Esophagus (tissue), 2 donors: Measurements from ENCODE around the gene AVPR2. TPM values are rescaled to one million over a fixed set of nuclear protein-coding genes. Genes with fewer than 3 reads are reported as not detected.

ENCODE experiments used
- H3K27ac ChIP-seq, 2 donors: one replicate each; pipeline ENCODE4 v1.5.1; 2013; ENCODE audit warnings: low read depth in 2 of 2, mild to moderate bottlenecking in 2 of 2, inconsistent platforms in 1 of 2, low read length in 1 of 2, moderate library complexity in 1 of 2
- H3K27me3 ChIP-seq, 2 donors: one replicate each; pipeline ENCODE4 v1.6.1; 2013; ENCODE audit warnings: low read length in 2 of 2, control low read depth in 1 of 2, mild to moderate bottlenecking in 1 of 2; ENCODE audit not compliant: insufficient read depth in 2 of 2, control insufficient read depth in 1 of 2
- H3K36me3 ChIP-seq, 2 donors: one replicate each; pipeline ENCODE4 v1.6.1; 2013; ENCODE audit warnings: low read length in 1 of 2; ENCODE audit not compliant: control insufficient read depth in 2 of 2, insufficient read depth in 2 of 2
- H3K4me1 ChIP-seq, 2 donors: one replicate each; pipeline ENCODE4 v1.6.1; 2013; ENCODE audit warnings: low read length in 1 of 2; ENCODE audit not compliant: control insufficient read depth in 2 of 2, insufficient read depth in 2 of 2
- H3K4me3 ChIP-seq, 2 donors: one replicate each; pipeline ENCODE4 v1.5.1; 2013; ENCODE audit warnings: low read length in 2 of 2, mild to moderate bottlenecking in 2 of 2, low read depth in 1 of 2, moderate library complexity in 1 of 2
- H3K9me3 ChIP-seq, 2 donors: one replicate each; pipeline ENCODE4 v1.6.1; 2013; ENCODE audit warnings: mild to moderate bottlenecking in 2 of 2, low read depth in 1 of 2, low read length in 1 of 2, moderate library complexity in 1 of 2; ENCODE audit not compliant: control insufficient read depth in 2 of 2, insufficient read depth in 1 of 2
- WGBS, 2 donors: extraction: QIAGEN DNeasy Blood & Tissue Kit; methylation state at CpG; one replicate each; pipeline ENCODE4 v1.1.7; 2013; 5-methylcytosine and 5-hydroxymethylcytosine counted together
- polyA plus RNA-seq, 2 donors: library from polyadenylated mRNA; stranded (reverse); fragments of 200-250 nt; gene quantifications; one replicate each; pipeline ENCODE4 v1.2.3, GENCODE V29; 2013
- donor health status: healthy with polysubstance abuse.
- donor health status: Bipolar disorder and iron deficiency.

Gene AVPR2
- polyA plus RNA-seq, 2 donors = 0.45 to 0.68 TPM

DNA sequence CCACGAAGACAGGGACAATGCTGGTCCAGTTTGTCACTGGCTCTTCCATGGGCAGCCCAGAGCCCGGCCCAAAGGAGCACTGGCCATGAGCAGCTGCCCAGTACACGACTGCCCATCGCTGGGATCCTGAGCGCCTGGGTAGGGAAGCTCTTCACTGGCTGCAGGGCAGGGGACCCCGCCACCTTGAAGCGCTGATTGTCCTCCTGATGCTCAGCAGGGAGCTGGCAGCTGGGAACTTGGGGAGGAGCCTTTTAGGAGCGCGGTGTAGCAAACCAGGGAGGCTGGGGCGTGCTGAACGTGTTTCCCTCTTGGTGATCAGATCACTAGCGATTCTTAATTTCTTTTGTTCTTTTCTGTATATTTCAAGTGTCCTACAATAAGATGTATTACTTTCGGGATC is 20.3 kb upstream of the AVPR2 start:
- H3K4me3 ChIP-seq = no peak overlapping the region
- H3K27me3 ChIP-seq = peaks cover 4 to 10% of the 10 kb centered on the region in 2 donors
- H3K36me3 ChIP-seq = no peaks in the 10 kb centered on the region
- WGBS, 2 donors = 48 to 53% methylated on average over 13 of the region's 13 CpGs
- H3K4me1 ChIP-seq = peaks cover 0 to 4% of the 10 kb centered on the region in 2 donors
- H3K9me3 ChIP-seq = no peaks in the 10 kb centered on the region
- no peak overlapping the region for H3K27ac ChIP-seq

DNA sequence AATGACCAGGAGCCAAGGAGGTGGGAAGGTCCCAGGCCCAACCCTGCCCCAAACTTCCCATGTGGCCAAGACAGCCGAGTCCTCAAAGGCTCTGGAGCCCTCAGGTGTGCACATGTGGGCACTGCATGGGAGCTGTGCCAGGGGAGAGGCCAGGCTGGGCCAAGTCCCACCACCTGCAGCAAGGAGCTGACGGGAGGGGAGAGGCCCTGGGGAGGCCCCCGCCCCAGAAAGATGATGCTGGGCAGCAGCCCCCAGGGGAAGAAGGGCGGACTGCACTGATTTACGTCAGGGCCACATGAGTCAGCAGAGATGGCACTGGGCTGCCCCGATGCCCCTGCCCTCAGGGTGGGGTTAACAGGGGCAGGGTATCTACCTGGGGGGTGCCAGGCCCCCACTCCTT is 19.9 kb upstream of the AVPR2 start:
- 34 to 45% methylated on average over 4 to 6 of the region's 6 CpGs for WGBS, 2 donors
- H3K4me3 ChIP-seq = no peak overlapping the region
- H3K4me1 ChIP-seq = peaks cover 0 to 4% of the 10 kb centered on the region in 2 donors
- no peaks in the 10 kb centered on the region for H3K9me3 ChIP-seq
- no peak overlapping the region for H3K27ac ChIP-seq
- peaks cover 4 to 10% of the 10 kb centered on the region in 2 donors for H3K27me3 ChIP-seq
- no peaks in the 10 kb centered on the region for H3K36me3 ChIP-seq

DNA sequence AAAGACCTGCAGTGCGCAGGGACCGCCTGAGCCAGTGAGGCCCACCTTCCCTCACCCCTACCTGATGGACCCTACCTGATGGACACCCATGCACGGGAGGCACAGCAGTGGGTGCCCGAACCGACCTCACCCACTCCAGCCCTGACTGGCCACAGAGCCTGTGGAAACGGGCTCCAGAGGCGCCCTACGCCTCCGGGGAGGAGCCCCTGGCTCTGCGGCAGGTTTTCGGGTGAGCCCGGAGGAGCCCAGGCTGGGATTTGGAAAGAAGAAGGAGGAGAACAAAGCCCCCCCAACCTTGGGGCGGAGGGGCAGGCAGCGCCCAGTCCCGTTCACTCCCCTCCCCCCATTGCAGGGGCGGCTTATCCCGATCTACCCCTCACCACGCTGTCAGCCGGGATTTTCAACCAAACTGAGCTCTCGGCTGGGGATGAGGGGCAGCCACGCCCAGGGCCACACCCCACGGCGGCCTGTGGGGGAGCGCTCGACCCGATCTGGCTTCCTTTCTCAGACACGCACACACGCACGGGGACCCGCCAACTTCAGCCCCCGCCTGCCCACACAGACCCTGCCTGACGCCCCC is 19.2 kb upstream of the AVPR2 start:
- Histone ChIP-seq H3K27ac (no peak overlapping the region), H3K9me3 (no peaks in the 10 kb centered on the region), H3K4me3 (no peak overlapping the region), H3K4me1 (peaks cover 0 to 4% of the 10 kb centered on the region in 2 donors), H3K27me3 (peaks cover 4 to 10% of the 10 kb centered on the region in 2 donors), H3K36me3 (no peaks in the 10 kb centered on the region)
- 5 to 27% methylated on average over 31 to 32 of the region's 32 CpGs for WGBS, 2 donors

DNA sequence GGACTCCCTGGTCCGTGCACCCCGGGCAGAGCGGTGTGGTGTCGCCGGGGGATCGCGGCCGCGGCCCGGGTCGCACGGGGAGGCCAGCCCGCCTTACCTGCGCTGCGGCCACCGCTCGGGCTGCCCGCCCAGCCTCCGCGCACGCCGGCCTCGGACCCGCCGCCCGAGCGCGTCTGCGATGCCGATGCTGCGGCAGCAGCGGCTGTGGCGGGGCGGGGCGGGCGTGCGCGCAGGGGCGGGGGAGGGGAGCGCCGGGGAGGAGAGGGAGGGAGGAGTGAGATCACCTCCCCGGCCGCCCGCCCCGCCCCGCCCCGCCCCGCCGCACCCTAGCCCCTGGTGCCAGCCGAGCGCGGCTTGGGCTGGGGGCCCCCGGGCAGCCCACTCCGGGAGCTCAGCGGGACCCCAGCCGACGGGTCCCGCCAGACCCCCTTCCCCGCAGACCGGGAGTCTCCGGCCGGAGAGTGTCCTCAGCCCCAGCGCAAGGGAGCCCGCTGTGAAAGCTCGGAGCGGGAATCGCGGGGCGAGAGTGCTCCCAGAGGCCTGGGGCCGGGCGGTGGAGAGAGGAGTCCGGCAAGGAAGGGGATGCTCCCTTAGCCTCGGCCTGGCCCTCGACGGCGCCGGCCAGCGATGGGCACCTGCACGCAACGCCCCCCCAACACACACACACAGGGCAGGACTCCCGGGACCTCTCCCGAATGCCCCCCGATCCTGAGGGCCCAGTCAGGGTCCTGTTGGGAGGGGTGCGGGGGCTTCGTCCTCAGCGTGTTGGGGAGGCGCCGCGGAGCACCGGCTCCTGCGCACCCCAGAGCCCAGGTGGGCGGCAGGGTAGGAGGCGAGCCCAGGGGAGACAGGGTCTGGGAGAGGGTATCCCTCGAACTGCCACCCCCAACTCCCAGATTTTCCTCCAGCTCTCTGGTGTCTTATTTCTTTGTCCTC is 18.2 kb upstream of the AVPR2 start, which contains the start of gene L1CAM:
Gene L1CAM, minus strand, starts transcription at position 206 of the 936 bp plus-strand sequence. CDS start 10,337 bp downstream, outside the sequence.
- no peak within 1 kb of the TSS for H3K4me3 ChIP-seq
- WGBS, 2 donors = 5 to 30% methylated on average over 21 to 86 of the region's 94 CpGs

DNA sequence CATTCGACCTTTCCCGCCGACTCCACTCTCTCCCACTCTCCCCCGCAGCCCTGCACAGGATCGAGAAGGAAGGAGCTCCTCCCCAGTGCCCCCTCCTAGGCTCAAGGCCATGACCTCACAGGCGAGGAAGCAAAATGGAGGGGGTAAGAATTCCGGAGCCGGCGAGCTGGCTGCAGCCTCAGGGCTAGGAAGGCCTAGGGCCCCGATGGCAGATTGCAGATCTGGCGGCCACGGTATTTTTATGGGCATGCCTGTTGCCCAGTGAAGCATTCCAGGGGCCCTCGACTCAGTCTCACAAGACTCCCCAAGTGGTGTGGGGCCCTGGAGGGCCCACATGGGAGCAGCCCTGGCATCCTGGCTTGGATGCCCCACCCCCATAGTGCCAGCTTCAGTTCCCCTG is 17.6 kb upstream of the AVPR2 start:
- Histone ChIP-seq H3K27ac (no peak overlapping the region), H3K36me3 (no peaks in the 10 kb centered on the region), H3K9me3 (no peaks in the 10 kb centered on the region), H3K4me3 (no peak overlapping the region), H3K4me1 (peaks cover 0 to 4% of the 10 kb centered on the region in 2 donors), H3K27me3 (peaks cover 4 to 10% of the 10 kb centered on the region in 2 donors)
- WGBS, 2 donors = 31 to 48% methylated on average over 12 of the region's 13 CpGs

More for the DNA sequence above, 18.2 kb upstream of the AVPR2 start, which contains the start of gene L1CAM:
- Histone ChIP-seq H3K9me3 (no peaks in the 10 kb centered on the region), H3K27me3 (peaks cover 4 to 10% of the 10 kb centered on the region in 2 donors), H3K36me3 (no peaks in the 10 kb centered on the region), H3K4me1 (peaks cover 0 to 4% of the 10 kb centered on the region in 2 donors), H3K27ac (no peak within 1 kb of the TSS)

DNA sequence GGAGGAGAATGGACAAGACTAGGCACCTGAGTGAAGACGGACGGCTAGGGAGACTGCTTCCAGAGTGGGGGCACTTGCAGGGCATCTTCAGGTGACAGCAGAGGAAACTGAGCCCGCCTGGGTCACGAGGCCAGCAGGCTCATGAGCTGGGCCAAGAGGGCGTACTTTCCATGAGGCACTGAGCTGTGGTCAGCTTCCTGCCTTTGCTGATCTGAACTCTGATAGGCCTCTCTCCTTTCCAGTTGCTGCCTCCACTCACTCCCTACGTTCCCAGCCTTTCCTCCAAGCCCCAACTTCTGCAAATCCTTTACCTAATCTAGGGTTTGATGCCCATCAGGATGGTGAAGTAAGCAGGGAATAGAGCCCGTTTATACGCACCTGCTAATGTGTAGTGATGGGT is 17.1 kb upstream of the AVPR2 start:
- no peaks in the 10 kb centered on the region for H3K36me3 ChIP-seq
- no peak overlapping the region for H3K4me3 ChIP-seq
- peaks cover 4 to 10% of the 10 kb centered on the region in 2 donors for H3K27me3 ChIP-seq
- 54 to 65% methylated on average over 8 of the region's 8 CpGs for WGBS, 2 donors
- peaks cover 0 to 4% of the 10 kb centered on the region in 2 donors for H3K4me1 ChIP-seq
- H3K9me3 ChIP-seq = no peaks in the 10 kb centered on the region
- H3K27ac ChIP-seq = no peak overlapping the region

DNA sequence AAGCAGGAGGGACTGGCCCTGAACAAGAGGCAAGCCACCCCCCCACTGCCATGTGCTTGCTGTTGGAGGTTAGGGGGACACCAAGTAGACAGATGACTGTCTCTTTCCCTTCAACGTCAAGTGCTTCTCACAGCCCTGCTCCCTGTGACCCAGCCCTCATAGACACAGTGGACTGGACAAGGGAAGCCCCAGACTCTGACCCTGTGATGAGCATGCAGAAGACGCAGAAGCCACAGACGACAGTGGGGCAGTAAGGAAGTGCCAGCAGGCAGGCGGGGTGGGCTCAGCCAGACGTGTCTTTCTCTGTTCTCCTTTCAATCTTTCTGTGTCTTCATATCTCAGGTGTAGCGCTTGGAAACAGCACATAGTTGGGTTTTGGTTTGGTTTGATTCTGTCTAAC is 16.1 kb upstream of the AVPR2 start:
- peaks cover 4 to 10% of the 10 kb centered on the region in 2 donors for H3K27me3 ChIP-seq
- H3K4me1 ChIP-seq = peaks cover 0 to 4% of the 10 kb centered on the region in 2 donors
- H3K4me3 ChIP-seq = no peak overlapping the region
- WGBS, 2 donors = 49 to 56% methylated on average over 6 of the region's 6 CpGs
- no peaks in the 10 kb centered on the region for H3K36me3 ChIP-seq
- H3K9me3 ChIP-seq = no peaks in the 10 kb centered on the region
- H3K27ac ChIP-seq = no peak overlapping the region

DNA sequence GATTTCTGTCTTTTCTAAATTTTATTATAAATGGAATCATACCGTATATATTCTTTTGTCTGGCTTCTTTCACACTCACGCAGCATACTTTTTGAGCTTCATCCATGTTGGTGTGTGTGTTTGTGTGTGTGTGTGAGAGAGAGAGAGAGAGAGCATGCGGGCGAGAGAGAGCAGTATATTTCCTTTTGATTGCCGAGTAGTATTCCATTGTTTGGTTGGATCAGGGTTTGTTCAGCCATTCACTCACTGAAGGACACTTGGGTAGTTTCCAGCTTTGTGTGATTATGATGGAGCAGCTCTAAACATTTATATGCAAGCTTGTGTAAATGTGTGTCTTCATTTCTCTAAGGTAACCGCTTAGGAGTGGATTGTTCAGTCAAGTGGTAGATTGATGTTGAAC is 15.3 kb upstream of the AVPR2 start:
- WGBS, 2 donors = 90% methylated on average over 6 of the region's 6 CpGs
- Histone ChIP-seq H3K36me3 (no peaks in the 10 kb centered on the region), H3K27ac (no peak overlapping the region), H3K27me3 (peaks cover 4 to 10% of the 10 kb centered on the region in 2 donors), H3K4me1 (peaks cover 0 to 4% of the 10 kb centered on the region in 2 donors), H3K9me3 (no peaks in the 10 kb centered on the region), H3K4me3 (no peak overlapping the region)

DNA sequence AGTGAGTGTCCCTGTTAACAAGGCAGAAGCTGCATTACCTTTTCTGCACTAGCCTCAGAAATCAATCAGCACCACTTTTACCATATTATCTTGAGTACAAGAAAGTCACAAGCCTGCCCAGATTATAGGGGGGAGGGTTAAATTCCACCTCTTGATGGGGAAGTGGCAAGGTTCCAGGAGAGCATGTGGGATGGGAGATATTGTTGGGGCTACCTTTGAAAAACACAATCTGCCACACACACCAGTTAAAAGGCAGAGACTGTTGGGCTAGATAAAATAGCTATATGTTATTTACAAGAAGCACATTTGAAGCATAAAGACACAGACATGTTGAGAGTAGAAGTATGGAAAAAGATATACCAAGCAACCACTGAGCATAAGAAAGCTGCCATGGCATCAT is 6.6 kb upstream of the AVPR2 start:
- Histone ChIP-seq H3K4me1 (peaks cover 0 to 5% of the 10 kb centered on the region in 2 donors), H3K27me3 (peaks cover 0 to 5% of the 10 kb centered on the region in 2 donors), H3K4me3 (no peak overlapping the region), H3K36me3 (no peaks in the 10 kb centered on the region), H3K27ac (no peak overlapping the region), H3K9me3 (peaks cover 0 to 2% of the 10 kb centered on the region in 2 donors)
